Breast epithelium (tissue), 3 donors: ENCODE measurements around the gene PDPK1.

Source experiments
- CTCF ChIP-seq, 3 donors: fragments of 450-650 bp; IDR thresholded peaks; one replicate each; pipeline ENCODE4 v1.5.1; 2016 to 2017; ENCODE audit warnings: antibody characterized with exemption in 3 of 3, mild to moderate bottlenecking in 3 of 3, moderate library complexity in 3 of 3
- POLR2A ChIP-seq: fragments of 450-650 bp; IDR thresholded peaks from one replicate; pipeline ENCODE4 v1.6.1; 2016; ENCODE audit warnings: antibody characterized with exemption, mild to moderate bottlenecking, moderate library complexity
- POLR2AphosphoS5 ChIP-seq, 3 donors: sonication (generic); formaldehyde crosslinking; IDR thresholded peaks; one replicate each; pipeline ENCODE4 v1.6.1; 2017; ENCODE audit warnings: antibody characterized with exemption in 3 of 3

DNA sequence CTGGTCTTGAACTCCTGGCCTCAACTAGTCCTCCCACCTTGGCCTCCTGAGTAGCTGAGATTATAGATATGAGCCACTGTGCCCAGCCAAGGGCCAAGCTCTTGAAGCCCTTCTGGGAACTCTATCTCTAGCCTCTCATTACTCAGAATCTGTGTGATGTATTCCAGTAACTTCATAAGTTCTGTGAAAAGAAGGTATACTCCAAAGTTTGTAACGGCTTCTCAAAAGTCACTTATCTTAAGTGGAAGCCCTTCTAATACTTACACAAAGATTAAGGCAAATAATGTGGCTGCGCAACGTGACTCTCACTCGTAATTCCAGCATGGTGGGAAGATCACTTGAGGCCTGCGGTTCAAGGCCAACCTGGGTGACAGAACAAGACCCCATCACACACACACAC lies 43.2 kb upstream of the PDPK1 start:
- no peak for TF ChIP-seq CTCF (IDR thresholded peaks at IDR 0.05)
- TF ChIP-seq POLR2A = no peak
- TF ChIP-seq POLR2AphosphoS5 (IDR thresholded peaks at IDR 0.05) = no peak
